Keratinocyte (primary cell): Measurements from ENCODE around the gene NBPF1. TPM values are rescaled to one million over a fixed set of nuclear protein-coding genes. Genes with fewer than 3 reads are reported as not detected.
"Not testable (repeated sequence)": the region's sequence is repeated elsewhere in the genome, so short reads cannot be mapped to it uniquely, and the experiment has no call there.

Source experiments
- DNase-seq: peaks from one replicate; pipeline ENCODE4 v3.0.0-alpha.2; 2011; ENCODE audit warnings: low read depth, missing footprints, low spot score
- FAIRE-seq: peaks from 2 replicates; lab custom pipeline; 2011; peaks lifted over from hg19 to GRCh38; lab: Jason Lieb, UNC
- H2AFZ ChIP-seq: 2 replicates; pipeline ENCODE4 v1.6.0; 2012; ENCODE audit warnings: low read length, control low read depth, inconsistent platforms; ENCODE audit not compliant: control insufficient read depth
- H3K27ac ChIP-seq: 2 replicates; pipeline ENCODE4 v1.5.1; 2011; ENCODE audit warnings: low read length; ENCODE audit not compliant: control insufficient read depth, insufficient read depth
- H3K27me3 ChIP-seq: 3 replicates; pipeline ENCODE4 v1.6.0; 2011; ENCODE audit warnings: low read length; ENCODE audit not compliant: control insufficient read depth, insufficient read depth; ENCODE audit errors: extremely low read depth
- H3K36me3 ChIP-seq, 2 experiments: 2 replicates in 1 of 2; 3 replicates in 1 of 2; pipeline ENCODE4 v1.5.1; 2011; ENCODE audit warnings: low read length in 2 of 2, mild to moderate bottlenecking in 1 of 2; ENCODE audit not compliant: control insufficient read depth in 2 of 2, insufficient read depth in 2 of 2; ENCODE audit errors: extremely low read depth in 1 of 2
- H3K4me1 ChIP-seq: 3 replicates; pipeline ENCODE4 v1.5.1; 2011; ENCODE audit warnings: low read length; ENCODE audit not compliant: control insufficient read depth, insufficient read depth; ENCODE audit errors: extremely low read depth
- H3K4me2 ChIP-seq: 3 replicates; pipeline ENCODE4 v1.6.0; 2011; ENCODE audit warnings: low read depth, low read length; ENCODE audit not compliant: control insufficient read depth, insufficient read depth; ENCODE audit errors: extremely low read depth
- H3K4me3 ChIP-seq, 3 experiments: fragments of 200-600 bp in 1 of 3; sonication (generic) in 1 of 3; 2 replicates in 2 of 3; 3 replicates in 1 of 3; pipeline ENCODE4 v1.5.1; 2011 to 2016; ENCODE audit warnings: low read length in 3 of 3, mild to moderate bottlenecking in 3 of 3, control low read depth in 2 of 3, inconsistent platforms in 1 of 3, low read depth in 1 of 3, mixed read lengths in 1 of 3, mixed run types in 1 of 3, moderate library complexity in 1 of 3; ENCODE audit not compliant: control insufficient read depth in 2 of 3, insufficient read depth in 2 of 3; ENCODE audit errors: extremely low read depth in 1 of 3
- H3K79me2 ChIP-seq: 2 replicates; pipeline ENCODE4 v1.6.0; 2012; ENCODE audit warnings: low read length; ENCODE audit not compliant: control insufficient read depth, insufficient read depth
- H3K9ac ChIP-seq: 3 replicates; pipeline ENCODE4 v1.6.0; 2011; ENCODE audit warnings: low read length; ENCODE audit not compliant: control insufficient read depth, insufficient read depth; ENCODE audit errors: extremely low read depth
- H3K9me1 ChIP-seq: 3 replicates; pipeline ENCODE4 v1.6.0; 2011; ENCODE audit warnings: low read length; ENCODE audit not compliant: control insufficient read depth, insufficient read depth; ENCODE audit errors: extremely low read depth
- H3K9me3 ChIP-seq: 2 replicates; pipeline ENCODE4 v1.5.1; 2012; ENCODE audit warnings: low read depth, low read length; ENCODE audit not compliant: control insufficient read depth
- H4K20me1 ChIP-seq: 3 replicates; pipeline ENCODE4 v1.6.0; 2011; ENCODE audit warnings: low read length; ENCODE audit not compliant: control insufficient read depth, insufficient read depth; ENCODE audit errors: extremely low read depth
- dilution Hi-C: fragments of 300-500 bp; cut with MboI; formaldehyde crosslinking; loops from one replicate; pipeline ENCODE4 v1.7.0; 2020; ENCODE audit warnings: low sequenced_read_pairs; ENCODE audit not compliant: extremely low pct_ligation_motif_present
- polyA plus RNA-seq, 5 experiments: library from polyadenylated mRNA; depleted of rRNA in 3 of 5; stranded (reverse) in 3 of 5; stranded (forward) in 1 of 5; unstranded in 1 of 5; fragments of >200 nt; gene quantifications; 1 replicate in 1 of 5; 2 replicates in 3 of 5; 3 replicates in 1 of 5; pipeline versions ENCODE4 v1.2.1 to v1.2.3, GENCODE V29; 2011 to 2012; ENCODE audit warnings: missing spikeins in 2 of 5, low read depth in 1 of 5, low replicate concordance in 1 of 5

Gene NBPF1
- polyA plus RNA-seq, 1 donor (not counting 4 experiments of a cell fraction or from before 2014, with no cell fraction given) = 16.4 TPM

DNA sequence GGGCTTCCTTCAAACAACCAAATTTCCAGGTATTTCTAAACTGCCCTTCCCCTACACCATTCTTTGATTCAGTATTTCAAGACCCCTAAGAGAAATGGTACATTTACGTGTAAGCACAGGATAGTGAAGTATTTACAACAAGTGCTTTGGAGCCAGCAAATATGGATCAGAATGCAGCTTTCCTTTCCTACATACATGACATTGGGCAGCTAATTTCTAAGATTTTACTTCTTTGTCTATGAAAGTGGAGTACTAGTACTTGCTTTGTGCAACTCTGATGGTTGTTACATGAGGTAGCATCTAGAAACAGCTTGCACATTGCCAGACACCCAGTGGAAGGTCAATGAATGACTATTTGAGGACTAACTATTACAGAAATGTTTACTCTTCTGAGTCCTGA is 38.2 kb upstream of the NBPF1 start:
- H2AFZ ChIP-seq, H3K9me3 ChIP-seq, H3K4me1 ChIP-seq, DNase-seq, H4K20me1 ChIP-seq, H3K27me3 ChIP-seq, H3K4me2 ChIP-seq, H3K9ac ChIP-seq, H3K27ac ChIP-seq, H3K4me3 ChIP-seq, H3K79me2 ChIP-seq, H3K36me3 ChIP-seq, H3K9me1 ChIP-seq, dilution Hi-C loops, FAIRE-seq: not testable (repeated sequence)

DNA sequence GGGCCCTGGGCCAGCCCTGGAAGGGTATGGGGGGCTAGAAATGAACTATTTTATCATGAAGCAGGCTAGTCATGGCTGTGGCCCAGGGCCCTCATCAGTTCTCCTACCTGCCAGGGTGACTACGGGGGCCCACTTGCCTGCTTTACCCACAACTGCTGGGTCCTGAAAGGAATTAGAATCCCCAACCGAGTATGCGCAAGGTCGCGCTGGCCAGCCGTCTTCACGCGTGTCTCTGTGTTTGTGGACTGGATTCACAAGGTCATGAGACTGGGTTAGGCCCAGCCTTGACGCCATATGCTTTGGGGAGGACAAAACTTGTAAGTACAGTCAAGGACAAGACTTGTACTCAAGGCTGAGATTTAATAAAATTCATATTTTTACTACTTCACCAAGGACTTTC is 36.6 kb upstream of the NBPF1 start:
- dilution Hi-C loops, H4K20me1 ChIP-seq, H3K9ac ChIP-seq, FAIRE-seq, H3K27ac ChIP-seq, H3K4me3 ChIP-seq, DNase-seq, H2AFZ ChIP-seq, H3K4me1 ChIP-seq, H3K9me1 ChIP-seq, H3K36me3 ChIP-seq, H3K9me3 ChIP-seq, H3K79me2 ChIP-seq, H3K4me2 ChIP-seq, H3K27me3 ChIP-seq: not testable (repeated sequence)

DNA sequence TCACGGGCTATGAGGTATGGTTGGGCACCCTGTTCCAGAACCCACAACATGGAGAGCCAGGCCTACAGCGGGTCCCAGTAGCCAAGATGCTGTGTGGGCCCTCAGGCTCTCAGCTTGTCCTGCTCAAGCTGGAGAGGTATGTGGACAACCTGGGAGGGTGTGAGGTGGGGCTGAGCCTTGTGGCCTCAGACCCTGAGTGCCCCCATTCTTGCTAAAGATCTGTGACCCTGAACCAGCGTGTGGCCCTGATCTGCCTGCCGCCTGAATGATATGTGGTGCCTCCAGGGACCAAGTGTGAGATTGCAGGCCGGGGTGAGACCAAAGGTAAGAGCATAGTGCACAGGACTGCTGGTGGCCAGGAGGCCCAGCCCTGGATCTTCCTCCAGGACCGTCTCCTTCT is 36.0 kb upstream of the NBPF1 start:
- dilution Hi-C loops, FAIRE-seq: not testable (repeated sequence)

DNA sequence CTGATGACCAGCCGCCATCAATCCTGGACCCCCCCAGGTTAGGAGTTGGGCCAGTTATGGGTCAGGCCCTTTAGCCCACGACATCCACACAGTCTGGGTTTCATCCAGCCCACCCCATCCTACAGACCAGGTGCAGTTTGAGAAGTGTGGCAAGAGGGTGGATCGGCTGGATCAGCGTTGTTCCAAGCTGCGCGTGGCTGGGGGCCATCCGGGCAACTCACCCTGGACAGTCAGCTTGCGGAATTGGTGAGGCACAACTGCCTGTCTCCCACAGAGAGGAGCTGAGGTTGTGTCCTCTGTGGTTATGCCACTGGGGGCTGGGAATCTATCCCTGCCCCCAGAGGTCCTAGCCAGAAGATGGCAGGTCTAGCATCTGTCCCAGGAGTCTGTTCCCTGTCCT is 35.4 kb upstream of the NBPF1 start:
- H2AFZ ChIP-seq, H3K4me2 ChIP-seq, FAIRE-seq, DNase-seq, H3K36me3 ChIP-seq, H3K4me1 ChIP-seq, H4K20me1 ChIP-seq, H3K9ac ChIP-seq, dilution Hi-C loops, H3K27ac ChIP-seq, H3K9me1 ChIP-seq, H3K79me2 ChIP-seq, H3K27me3 ChIP-seq, H3K9me3 ChIP-seq, H3K4me3 ChIP-seq: not testable (repeated sequence)

More for the DNA sequence above, 36.0 kb upstream of the NBPF1 start:
- H3K9ac ChIP-seq, DNase-seq, H3K27me3 ChIP-seq, H3K9me1 ChIP-seq, H3K9me3 ChIP-seq, H4K20me1 ChIP-seq, H3K4me3 ChIP-seq, H2AFZ ChIP-seq, H3K4me2 ChIP-seq, H3K79me2 ChIP-seq, H3K36me3 ChIP-seq, H3K4me1 ChIP-seq, H3K27ac ChIP-seq: not testable (repeated sequence)

DNA sequence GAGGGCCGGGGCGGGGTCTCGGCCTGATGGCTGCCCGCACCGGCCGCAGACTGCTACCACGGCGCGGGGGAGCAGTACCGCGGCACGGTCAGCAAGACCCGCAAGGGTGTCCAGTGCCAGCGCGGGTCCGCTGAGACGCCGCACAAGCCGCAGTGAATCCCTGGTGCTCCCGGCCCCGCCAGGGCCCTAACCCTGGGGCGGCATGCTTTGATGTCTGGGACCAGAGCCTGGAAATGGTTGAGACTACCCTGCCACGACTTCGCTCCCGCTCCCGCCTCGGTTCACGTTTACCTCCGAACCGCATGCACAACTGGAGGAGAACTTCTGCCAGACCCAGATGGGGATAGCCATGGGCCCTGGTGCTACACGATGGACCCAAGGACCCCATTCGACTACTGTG is 34.9 kb upstream of the NBPF1 start:
- H2AFZ ChIP-seq, H3K9me1 ChIP-seq, FAIRE-seq, H3K36me3 ChIP-seq, H4K20me1 ChIP-seq, H3K9me3 ChIP-seq, H3K4me2 ChIP-seq, dilution Hi-C loops, H3K27ac ChIP-seq, H3K27me3 ChIP-seq, H3K4me3 ChIP-seq, DNase-seq, H3K9ac ChIP-seq: not testable (repeated sequence)
- Histone ChIP-seq H3K4me1 (peaks cover 14% of the 10 kb centered on the region), H3K79me2 (peaks cover 13% of the 10 kb centered on the region)
